ENCODE measurements around the gene SNAP47.
A peak's percentile ranks its signal among the peaks of the same experiment; 100 is the strongest.
"Not testable (repeated sequence)": the region's sequence is repeated elsewhere in the genome, so short reads cannot be mapped to it uniquely, and the experiment has no call there.

Gene SNAP47, protein sequence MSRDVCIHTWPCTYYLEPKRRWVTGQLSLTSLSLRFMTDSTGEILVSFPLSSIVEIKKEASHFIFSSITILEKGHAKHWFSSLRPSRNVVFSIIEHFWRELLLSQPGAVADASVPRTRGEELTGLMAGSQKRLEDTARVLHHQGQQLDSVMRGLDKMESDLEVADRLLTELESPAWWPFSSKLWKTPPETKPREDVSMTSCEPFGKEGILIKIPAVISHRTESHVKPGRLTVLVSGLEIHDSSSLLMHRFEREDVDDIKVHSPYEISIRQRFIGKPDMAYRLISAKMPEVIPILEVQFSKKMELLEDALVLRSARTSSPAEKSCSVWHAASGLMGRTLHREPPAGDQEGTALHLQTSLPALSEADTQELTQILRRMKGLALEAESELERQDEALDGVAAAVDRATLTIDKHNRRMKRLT

DNA sequence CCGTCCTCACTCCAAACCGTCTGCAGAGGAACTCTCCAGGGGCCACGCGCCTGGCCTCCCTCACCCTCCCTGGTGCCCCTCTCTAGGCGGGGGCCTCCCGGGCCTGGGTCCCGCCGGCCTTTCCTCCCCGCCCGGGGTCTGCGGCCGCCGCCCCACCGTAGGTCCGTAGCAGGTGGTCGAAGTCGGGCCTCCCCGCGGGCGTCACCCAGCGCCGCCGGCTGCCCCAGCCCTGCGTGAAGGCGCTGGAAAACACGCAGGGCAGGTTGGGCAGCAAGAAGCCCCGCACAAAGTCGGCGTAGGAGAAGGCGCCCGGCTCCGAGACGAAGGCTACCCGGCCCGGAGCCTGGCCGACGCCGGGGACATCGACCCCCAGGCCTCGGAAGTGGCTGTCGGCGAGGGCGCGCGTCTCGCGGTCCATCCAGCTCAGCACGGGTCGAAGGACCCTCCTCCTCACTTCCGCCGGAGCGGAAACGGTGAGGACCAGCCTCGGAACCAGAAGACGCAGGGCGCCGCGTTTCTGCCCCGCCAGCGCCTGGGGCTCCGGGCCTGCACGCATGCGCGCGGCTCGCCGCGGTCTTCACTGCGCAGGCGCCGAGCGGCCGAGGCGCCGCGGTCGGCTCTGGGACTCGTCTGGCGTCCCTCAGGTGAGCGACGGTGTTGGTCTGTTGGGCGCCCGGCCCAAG is at the start of gene SNAP47, which contains the start of gene JMJD4:
Gene SNAP47 (plus strand): TSS at position 580 of the 683 bp plus-strand sequence. CDS start 12,302 bp downstream, outside the sequence.
Gene JMJD4 (minus strand): TSS at position 447 of the 683 bp plus-strand sequence. CDS start 29 bp downstream, at position 418.
- peak; percentile 93 for DNase-seq

DNA sequence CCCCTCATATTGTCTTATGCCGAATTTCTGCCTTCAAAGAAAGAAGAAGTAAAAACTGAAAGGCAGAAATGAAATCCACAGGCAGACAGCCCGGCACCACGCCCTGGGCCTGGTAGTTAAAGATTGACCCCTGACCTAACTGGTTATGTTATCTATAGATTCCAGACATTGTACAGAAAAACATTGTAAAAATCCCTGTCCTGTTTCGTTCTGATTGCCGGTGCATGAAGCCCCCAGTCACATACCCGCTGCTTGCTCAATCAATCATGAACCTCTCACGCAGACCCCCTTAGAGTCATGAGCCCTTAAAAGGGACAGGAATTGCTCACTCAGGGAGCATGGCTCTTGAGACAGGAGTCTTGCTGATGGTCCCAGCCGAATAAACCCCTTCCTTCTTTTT is 49.4 kb upstream of the SNAP47 start:
- no peak for DNase-seq

DNA sequence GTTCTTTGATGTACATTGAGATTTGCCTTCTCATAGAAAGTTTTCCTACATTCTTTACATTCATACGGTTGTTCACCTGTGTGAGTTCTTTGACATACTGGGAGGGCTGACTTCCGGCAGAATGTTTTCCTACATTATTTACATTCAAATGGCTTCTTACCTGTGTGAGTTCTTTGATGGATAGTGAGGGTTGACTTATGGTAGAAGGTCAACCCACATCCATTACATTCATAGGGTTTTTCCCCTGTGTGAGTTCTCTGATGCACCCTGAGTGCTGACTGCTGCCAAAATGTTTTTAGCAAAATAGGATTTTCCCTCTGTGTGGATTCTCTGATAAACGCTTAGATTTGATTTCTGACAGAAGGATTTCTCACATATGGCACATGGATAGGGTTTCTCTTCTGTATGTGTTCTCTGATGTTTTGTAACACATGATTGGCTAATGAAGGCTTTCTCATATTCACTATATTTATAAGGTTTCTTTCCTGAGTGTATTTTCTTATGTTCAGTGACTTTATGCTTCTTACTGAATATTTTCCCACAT is 37.8 kb upstream of the SNAP47 start:
- no peak for DNase-seq

DNA sequence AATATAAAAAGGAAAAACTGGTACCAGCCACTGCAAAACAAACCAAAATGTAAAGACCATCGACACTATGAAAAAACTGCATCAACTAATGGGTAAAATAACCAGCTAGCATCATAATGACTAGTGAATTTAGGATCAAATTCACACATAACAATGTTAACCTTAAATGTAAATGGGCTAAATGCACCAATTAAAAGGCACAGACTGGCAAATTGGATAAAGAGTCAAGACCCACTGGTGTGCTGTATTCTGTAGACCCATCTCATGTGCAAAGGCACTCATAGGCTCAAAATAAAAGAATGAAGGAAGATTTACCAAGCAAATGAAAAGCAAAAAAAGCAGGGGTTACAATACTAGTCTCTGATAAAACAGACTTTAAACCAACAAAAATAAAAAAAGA is 33.6 kb upstream of the SNAP47 start:
- DNase-seq, result not testable (repeated sequence)

DNA sequence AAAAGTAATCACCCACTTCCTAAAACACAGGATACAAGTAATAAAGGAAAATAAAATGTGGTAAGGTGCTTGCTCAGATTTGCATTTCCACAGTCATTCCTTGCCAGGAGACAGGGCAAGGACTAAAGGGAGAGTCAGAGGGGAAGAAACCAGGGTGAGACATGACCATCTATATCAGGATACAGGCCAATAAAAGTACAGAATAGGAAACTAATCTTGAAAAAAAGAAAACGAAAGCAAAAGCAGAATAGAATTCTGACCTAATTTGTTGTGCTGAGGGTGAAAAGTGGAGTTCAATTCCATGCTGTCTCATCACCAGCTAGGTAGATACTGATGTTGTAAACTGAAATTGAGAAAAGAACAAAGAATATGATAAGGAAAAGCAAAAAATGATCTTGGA is 27.4 kb upstream of the SNAP47 start:
- no peak for DNase-seq

DNA sequence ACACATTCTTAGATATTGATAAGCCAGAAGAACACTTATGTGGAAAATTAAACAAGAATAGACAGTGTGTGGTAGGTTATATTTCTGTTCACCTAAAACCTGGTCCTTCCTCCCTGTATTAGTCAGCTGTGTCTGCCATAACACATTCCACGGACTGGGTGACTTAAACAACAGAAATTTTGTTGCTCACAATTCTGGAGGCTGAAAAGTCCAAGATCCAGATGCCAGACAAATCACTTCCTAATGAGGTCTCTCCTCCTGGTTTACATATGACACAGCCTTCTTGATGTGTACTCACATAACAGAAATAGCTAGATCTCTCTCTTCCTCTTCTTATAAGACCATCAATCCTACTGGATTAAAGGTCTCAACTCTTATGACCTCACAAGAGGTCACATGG is 25.8 kb upstream of the SNAP47 start:
- no peak for DNase-seq

DNA sequence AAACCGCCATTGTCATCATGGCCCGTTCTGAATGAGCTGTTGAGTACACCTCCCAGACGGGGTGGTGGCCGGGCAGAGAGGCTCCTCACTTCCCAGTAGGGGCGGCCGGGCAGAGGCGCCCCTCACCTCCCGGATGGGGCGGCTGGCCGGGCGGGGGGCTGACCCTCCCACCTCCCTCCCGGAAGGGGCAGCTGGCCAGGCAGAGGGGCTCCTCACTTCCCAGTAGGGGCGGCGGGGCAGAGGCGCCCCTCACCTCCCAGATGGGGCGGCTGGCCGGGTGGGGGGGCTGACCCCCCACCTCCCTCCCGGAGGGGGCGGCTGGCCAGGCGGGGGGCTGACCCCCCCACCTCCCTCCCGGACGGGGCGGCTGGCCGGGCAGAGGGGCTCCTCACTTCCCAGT is 24.8 kb upstream of the SNAP47 start:
- DNase-seq, result not testable (repeated sequence)

DNA sequence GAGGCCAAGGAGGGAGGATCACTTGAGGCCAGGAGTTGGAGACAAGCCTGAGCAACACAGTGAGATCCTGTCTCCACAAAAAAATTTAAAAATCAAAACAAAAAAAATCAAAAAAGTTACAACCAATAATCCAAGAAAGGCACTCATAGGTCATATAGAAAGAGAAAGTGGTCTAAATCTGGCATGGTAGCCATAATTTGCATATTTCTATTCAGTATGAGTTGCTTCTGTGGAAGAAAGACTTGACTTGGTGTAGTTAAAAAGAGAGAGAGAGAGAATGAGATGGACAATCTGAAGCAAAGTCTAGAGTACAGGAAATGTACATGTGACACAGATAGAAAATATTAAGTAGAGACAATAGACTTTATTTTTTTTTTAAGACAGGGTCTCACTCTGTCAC is 22.6 kb upstream of the SNAP47 start:
- DNase-seq, result no peak

DNA sequence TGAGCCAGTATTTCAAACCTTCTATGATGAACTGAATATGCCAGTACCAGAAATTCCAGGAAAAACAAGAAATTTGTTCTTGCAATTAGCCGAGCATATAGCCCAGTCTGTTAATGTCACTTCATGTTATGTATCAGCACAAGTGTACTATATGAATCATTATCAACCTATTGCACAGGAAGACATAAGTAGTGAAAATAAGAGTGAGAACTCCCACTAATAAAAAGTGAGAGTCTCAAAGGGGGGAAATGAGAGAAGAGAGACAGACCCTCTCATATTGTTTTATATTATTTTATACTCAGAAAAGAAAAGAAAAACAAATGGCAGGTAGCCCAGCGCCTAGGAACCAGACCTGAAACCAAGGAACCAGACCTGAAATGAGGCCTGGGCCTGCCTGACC is 16.3 kb upstream of the SNAP47 start:
- no peak for DNase-seq

DNA sequence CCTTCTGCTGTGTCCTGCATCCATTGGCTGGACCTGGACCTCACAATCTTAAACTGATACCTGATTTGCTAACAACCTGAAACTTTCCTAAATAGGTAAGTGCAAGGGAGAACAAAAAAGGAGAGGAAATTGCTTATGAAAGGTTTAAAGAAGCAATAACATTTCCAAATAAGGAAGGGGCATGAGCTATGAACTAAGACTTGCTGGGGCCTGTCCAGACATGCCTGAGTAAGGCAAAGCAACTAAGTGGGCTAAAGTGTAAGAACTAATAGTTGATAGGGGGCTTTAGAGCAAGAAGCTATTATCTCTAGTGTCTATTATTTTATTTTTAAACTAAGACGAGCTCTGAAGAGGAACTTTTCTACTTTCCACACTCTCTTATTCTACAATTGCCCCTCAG is 11.8 kb upstream of the SNAP47 start:
- DNase-seq, result no peak

DNA sequence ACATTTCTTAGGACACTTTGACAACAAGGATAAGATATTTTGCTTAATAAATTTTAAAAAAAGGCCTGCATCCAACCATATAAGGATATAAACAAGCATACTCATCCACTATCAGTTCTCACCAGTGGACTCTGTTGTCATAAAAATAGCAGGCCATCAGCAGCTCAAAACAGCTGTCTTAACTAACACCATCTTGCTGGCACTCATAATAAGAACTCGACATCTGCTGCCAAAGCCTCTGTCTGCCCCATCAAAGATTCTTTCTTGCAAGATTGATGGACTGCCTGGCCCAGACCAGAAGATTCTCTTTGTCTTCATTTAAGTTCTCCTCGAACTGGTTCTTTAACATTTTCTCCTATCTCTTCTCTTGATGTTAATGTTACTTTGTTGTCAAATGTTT is 10.2 kb upstream of the SNAP47 start:
- DNase-seq, result no peak

DNA sequence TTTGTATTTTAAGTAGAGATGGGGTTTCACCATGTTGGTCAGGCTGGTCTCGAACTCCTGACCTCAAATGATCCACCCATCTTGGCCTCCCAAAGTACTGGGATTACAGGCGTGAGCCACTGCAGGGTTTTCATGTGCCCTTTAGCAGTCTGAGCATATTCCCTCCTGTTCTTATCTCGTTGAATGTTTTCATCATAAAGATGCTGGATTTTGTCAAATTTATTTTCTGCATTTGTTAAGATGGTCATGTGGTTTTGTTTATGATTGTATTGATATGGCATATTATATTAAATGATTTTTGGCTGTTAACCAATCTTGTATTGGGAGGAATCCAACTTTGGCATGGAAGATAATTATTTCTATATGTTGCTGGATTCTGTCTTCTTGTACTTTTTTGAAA is 8.9 kb upstream of the SNAP47 start:
- DNase-seq, result no peak

DNA sequence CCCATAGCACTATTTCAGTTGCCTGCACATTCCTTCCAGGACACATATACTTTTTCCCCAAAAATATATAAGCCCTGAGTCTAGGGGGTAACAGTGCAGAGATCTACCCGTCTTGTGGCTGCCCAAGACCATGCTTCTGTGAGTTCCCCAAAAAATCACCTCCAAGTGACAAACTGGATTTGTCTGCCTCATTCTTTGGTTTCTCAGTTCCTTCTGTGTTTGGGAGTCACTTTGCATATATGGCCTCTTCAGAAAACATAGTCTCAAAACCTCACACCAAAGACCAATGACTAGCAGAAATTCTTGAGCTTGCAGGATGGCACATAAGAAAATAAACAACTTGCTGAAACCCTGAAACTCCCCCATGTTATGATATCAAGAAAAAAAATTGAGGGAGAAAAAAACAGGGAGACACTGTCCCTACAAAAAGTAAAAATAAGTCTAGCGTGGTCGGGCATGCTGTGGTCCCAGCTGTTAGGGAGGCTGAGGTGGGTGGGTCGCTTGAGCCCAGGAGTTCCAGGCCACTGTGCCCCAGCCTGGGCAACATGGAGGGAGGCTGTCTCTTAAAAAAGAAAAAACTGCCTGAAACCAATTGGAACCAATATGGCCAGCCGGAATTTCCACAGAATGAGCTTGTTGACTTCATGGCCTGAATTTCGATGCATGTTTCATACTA is 8.2 kb upstream of the SNAP47 start:
- no peak for DNase-seq

DNA sequence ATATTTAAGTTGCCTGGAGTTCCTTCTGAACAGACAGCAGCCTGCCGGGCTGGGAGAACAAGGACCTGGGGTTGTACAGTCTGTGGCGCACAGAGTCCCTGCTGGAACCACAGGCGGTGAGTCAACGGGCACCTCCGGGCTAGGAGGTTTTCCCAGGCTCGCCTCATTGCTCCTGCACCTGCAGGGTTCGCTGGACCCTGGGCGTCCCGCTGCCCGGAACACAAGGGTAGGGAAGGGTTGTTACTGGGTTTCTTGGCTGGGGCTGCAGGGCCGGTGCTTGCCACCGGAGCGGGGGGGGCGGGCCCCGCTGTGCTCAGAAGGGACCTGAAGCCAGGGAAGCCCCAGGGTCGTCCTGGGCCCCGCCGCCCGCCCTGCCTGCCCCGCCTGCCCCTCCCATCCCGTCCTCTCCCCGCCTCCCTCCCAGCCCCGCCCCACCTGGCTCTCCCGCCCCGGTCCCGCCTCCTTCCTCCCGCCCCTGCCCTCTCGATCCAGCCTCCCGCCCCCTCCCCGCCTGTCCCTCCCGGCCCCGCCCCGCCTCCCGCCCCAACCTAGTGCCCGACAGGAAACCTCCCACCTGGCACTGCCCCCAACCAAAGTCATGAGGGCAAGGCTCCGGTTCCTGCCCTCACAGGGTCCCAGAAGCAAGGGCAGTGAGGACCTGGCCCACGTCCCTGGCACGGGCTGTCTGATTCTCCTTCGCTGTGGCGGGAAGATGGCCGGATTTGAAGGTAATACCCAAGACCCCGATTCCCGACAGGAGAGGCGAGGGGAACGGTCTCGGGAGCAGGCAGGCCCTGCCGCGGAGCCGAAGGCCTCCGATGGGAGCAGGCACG is 7.0 kb upstream of the SNAP47 start:
- DNase-seq, result peak; percentile 91

DNA sequence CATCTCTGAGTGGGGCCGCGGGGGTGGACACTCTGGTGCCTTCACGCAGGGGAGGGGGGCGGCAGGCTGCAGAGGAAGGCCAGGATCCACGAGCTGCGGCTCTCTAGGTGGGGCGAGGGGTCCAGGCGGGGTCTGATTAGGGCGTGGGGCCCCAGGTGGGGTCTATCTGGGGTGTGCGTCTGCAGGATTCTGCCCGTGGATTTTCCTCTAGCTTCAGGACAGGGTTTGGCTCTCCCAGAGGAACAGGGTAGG is 6.4 kb upstream of the SNAP47 start:
- DNase-seq, result no peak

DNA sequence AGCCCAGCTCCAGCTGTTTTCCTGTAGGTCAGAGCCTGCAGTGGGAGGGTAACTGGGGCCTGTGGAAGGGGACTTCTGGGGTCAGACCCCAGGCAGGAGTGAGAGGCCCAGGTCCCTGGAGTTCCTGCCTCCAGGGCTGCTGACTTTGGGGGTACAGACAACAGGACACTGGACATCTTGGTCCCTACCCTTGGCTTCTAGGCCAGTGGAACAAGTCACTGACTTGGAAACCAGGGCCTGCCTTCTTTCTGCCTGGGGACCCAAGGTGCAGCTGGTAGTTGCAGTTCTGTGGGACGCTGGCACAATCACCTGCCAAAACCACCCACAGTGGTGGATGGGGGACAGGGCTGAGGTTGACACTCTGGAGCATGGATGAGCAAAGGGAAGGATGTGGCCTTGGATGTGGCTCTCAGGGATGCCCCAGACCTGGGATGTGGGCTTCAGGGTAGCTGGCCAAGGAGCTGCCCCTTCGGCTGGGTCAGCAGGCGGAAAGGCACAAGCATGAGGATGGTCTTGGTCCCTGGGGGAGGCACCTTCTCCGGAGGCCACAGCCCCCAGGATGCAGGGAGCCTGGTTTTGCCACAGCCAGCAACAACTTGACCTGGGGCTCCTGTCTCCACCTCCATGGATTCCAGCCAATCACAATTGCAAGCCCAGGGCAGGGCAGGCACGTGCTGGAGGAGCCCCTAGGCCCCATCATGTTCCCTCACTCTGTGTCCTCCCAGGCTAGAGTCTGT is 5.9 kb upstream of the SNAP47 start:
- no peak for DNase-seq

DNA sequence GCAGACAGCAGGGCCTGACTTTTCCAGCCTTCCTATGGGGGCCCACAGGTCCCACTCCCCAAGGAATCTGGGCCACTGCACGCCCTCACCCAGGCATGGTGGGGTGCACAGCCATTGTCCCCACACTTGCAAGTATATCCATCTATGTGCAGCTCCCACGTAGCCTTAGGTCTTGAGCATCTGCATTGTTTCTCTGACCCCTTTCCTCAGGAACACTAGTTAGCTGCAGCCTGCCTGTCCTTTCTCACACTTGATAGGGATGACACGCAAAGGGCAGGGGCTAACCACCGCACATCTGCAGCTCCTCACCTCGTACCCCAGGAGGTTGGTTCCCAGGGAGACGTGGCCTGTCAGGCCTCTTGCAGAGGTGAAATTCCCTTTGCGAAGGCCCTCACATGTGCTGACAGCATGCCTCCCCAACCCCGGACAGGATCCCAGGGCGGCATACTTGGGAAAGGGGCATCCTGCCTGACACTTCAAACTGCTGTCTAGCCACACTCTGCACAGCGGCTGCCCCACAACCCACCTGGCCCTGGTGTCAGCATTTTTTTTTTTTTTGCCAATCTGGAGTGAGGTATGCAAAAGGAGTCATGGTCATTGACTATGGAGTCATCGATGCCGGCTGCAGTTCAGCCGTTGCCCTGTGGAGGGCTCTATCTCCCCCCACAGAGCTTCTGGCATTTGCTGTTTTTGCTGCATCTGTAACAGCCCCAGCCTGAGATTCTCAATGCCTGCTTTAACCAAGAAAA is 5.2 kb upstream of the SNAP47 start:
- DNase-seq, result peak; percentile 52

DNA sequence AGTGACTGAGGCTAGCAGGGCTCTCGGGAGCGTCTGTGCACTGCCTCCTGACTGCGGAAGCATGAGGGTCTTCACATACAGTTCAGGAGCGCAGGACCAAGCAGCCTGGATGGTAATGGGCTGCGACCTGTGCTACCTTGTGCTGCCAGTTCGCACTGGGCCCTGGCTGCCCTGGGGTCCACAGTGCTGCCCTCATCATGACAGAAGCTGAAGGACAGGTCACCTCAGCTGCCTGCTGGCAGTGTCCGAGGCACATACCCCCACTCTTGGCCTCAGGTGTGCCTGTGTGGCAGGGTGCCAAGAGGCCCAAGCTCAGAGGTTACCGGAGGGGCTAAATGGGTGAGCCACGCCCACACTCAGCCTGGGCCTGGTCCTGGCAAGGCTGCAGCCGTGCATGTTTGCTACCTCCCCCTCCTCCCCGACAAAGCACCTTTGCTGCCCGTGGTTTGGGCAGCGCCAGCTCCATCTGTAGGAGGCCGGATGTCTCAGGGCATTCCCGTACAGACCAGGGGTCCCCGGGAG is 4.5 kb upstream of the SNAP47 start:
- DNase-seq, result no peak

DNA sequence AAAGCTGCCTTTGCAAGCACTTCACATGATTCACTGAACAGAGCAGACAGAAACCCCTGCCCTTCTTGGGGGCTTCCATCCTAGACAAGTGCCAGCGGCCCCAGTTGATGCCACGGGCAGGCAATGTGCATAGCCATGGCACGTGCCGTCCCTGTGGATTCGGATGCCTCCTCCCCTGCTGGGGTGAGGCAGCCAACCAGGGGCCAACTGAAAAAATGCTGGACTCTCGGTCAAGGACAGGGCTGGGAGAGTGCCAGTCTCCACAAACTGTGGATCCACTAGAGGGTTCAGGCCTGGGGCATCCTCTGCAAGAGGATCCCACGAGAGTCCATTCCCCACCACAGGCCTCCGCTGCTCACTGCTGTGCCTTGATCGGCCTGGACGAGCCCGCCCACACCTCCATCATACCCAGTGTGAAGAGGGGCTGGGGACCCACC is 4.0 kb upstream of the SNAP47 start:
- DNase-seq, result no peak

DNA sequence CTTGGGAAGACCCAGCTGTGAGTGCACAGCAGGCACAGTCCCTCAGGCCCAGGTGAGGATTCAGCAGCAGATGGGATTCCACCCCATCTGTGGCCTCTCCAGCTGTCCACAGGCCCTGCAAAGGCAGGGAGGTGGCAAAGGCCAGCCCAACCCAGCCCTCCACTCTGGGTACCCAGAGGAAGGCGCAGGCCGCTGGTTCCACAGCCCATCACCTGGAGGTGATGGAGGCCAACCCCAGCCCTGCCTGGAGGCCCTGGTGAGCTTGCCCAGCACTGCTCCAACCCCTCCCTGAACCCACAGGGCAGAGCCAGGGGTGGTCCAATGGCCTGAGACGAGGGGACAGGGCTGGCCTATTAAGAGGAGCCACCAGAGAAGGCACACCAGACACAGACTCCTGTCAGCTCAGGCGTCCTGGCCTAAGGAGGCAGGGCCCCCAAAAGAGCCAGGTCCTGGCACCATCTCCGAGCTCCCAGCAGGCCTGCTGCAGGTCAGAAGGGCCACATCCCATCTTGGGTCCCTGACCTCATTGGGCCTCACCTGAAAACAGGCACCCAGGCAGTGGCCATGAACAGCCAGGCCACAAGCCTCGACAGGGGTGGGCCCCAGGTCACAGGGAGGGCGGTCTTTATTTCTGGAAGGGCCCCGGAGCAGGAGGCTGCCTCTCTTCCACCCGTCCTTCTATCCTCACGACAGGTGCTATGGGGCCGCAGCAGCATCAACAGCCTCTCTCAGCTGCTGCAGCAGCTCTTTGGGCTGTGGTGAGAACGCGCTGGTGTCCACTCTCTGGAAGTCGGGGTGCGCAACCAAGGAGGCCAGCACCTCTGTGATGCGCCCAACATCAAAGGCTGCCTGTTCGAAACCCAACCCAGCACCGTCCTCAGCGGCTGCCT is 3.3 kb upstream of the SNAP47 start:
- DNase-seq, result no peak

All from CD4-positive, alpha-beta T cell treated with Interleukin-17A for 4 hours (primary cell).